ENCODE measurements around the gene CD300H.
"Not testable (repeated sequence)": the region's sequence is repeated elsewhere in the genome, so short reads cannot be mapped to it uniquely, and the experiment has no call there.

The CD300H gene

DNA sequence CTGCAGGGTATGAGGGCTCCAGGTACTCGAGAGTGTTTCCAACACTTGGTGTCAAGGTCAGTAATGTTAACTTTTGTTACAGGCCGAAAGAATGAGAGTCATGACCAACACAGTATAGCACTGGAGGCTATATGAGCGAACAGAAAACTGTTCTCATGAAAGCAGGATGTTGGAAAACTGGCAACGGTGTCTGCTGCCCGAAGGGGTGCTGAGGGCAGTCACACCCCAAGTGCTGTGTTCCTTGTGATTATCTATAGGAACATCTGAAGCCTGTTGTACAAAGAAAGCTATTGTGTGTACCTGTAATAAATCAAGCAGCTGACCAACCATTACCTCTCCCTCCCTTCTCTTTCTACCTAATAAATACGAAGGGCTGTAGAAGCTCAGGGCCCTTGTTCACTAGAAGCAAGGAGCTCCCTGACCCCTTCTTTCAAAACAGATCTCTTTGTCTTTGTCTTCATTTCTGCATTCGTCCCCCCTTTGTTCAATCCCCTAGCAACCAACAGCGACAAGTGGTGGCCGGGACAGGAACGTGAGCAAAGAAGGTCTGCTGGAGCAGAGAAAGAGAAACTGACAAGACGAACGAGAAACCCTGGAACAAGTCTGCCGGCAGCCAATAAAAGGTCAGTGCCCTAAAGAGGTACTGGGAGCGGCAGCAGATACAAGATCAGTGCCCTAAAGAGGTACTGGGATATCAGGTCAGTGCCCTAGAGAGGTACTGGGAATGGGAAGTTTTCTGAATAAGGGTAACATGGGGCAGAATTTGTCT lies 17.2 kb upstream of the CD300H start:
- no peak for DNase-seq

DNA sequence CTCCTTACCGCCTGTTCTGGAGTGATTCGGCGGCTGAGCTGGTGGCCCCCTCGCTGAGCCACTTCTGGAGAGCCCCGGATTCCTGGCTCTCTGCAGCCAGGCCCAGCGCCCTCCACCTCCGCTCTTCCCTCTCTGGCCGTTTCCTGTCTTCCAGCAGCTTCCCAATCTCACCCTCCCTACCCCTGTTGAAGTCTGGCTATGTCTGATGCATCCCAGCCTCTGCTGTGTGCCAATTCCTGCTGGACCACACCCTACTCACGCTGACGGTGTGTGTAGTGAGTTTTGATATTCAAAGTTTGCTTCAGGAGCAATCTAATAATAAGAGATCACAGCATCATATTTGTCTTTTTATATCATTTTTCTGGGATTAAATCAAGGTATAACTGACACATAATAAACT lies 15.3 kb upstream of the CD300H start:
- no peak for DNase-seq

DNA sequence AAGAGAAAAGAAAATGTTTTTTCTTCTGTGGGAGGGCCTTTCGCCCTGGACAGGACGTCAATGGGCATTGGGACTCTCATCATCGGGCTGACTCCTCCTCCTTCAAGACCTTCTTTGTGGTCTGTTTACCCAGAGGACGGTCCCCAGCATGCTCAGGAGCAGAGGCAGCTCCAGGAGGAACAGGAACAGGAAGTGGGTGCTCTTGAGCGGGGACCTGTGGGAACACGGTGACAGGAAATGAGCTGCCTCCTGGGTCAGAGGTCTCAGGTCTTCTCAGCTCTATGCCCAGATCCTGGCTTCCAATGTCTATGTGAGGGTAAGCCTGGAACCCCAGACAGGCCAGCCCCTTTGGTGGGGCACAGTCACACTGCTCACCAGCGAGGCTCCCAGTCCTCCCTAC lies 12.6 kb upstream of the CD300H start:
- DNase-seq = no peak

DNA sequence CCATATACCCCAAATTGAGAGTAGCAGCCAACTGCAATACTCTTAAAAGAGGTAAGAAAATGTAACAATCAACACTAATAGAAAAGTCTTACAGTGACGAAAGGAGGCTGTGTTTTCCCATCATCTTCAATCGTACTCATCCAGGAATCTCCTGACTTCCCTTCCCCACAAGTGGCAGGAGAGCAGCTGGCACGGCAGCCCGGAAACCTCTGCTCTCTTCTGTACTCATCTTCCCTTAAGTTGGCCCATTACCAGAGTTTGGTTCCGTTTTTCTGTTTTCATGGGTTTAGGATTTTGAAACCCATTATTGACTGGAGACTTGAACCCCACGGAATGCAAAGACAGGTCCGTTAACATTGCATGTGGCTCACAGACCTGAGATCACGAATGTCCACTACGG lies 11.7 kb upstream of the CD300H start:
- DNase-seq = no peak

DNA sequence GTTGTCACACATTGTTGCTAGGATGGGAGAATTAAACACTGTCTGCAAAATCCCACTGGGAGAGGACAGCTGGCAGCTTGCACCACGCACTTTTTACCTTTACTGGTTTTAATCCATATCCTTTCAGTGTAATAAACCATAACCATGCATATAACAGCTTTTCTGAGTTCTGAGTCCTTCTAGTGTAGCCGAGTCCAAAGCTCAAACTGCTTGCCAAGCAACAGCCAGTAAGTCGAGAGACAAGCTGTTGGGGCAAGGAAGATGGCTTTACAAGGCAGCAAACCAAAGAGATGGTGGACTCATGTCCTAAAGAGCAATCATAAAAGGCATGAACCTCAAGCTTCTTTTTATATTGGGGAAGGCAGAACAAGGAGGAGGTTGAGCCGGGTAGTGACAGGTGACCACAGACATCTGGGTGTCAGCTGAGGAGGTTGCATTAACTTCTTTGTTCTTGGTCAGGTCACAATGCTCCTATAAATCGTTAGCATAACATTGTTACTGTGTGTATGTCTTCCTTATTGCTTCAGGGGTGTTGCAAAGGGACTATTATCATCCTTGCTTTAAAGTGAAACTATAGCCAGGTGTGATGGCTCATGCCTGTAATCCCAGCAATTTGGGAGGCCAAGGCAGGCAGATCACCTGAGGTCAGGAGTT lies 7.3 kb upstream of the CD300H start:
- no peak for DNase-seq

DNA sequence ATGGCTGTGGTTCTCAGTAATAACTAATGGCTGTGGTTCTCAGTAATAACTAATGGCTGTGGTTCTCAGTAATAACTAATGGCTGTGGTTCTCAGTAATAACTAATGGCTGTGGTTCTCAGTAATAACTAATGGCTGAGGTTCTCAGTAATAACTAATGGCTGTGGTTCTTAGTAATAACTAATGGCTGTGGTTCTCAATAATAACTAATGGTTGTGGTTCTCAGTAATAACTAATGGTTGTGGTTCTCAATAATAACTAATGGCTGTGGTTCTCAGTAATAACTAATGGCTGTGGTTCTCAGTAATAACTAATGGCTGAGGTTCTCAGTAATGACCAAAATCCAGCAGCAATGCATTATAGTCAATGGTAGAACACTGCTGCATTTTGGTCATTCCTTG lies 6.3 kb upstream of the CD300H start:
- DNase-seq = not testable (repeated sequence)

DNA sequence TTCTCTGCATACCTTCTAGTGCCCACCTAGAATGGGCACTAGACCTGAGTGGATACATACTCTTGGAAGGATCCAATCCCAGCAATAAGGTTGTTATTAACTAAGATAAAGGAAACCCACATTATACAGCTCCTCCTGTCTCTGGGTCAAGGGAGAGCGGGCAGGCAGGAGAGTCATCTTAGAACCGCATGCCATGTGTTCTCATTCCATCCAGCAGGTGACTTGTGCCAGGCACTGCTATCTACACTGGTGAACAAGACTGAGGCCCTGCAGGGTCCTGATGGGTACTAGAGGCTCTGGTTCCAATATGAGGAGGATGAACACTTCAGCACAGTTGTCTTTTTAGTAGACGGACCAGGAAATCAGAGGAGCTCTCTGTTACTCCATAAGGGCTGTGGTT lies 5.9 kb upstream of the CD300H start:
- no peak for DNase-seq

DNA sequence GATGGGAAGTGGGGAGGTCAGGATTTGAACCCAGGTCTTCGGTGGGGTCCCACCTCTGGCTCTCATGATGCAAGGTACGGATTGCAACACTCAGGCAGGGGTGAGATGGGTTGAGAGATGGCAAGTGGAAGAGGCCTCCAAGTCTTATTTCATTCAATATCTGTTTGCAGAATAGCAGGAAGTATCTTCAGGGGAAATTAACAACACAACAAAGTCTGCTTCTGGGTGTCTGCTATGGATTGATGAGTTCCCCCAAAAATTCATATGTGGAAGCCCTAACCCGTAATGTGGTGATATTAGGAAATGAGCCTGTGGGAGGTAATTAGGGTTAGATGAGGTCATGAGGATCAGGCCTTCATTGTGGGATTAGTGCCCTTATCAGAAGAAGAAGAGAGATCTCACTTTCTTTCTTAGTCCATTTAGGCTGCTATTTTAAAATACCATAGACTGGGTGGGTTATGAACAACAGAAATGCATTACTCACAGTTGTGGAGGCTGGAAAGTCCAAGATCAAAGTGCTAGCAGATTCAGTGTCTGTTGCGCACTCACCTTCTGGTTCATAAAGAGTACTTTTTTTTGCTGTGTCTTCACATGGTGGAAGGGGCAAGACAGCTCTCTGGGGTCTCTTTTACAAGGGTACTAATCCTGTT lies 4.4 kb upstream of the CD300H start:
- no peak for DNase-seq

DNA sequence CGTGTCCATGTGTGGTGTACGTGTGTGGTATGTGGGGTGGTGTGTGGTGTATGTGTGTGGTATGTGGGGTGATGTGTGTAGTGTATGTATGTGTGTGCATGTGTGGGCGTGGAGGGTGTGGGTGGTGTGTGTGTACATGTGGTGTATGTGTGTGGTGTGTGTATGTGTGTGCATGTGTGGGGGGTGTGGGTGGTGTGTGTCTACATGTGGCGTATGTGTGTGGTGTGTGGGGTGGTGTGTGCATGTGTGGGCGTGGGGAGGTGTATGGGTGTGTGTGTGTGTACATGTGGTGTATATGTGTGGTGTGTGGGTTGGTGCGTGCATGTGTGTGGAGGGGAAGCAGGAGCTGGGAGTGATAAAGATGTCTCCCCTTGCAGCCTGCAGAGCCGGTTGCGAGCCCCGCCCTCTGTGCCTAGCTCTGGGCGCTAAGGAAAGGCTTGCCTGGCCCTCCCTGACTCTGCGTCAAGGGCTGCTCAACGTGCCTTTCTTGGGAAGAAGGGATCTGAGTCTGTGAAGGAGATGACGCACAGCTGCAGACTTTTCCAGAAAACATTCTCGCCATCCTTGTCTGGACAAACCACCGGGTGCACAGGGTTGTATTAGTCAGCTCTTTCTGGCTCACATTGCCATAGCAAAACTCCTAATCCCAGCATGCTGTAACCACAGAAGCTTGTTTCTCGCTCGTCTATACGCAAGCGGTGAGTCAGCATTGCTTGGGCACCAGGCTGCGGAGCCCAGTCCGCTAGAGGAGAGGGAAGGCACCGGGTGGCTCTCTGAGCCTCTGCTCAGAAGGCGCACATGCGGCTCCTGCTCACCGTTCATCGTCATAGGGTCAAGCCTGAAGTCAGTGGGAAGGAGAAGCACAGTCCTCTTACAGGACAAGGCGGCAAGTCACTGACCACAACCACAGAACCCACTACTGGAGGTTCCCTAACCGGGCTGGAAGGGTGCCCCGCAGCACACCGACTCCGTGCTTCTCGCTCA lies 2.0 kb upstream of the CD300H start:
- DNase-seq = peak; percentile 75

DNA sequence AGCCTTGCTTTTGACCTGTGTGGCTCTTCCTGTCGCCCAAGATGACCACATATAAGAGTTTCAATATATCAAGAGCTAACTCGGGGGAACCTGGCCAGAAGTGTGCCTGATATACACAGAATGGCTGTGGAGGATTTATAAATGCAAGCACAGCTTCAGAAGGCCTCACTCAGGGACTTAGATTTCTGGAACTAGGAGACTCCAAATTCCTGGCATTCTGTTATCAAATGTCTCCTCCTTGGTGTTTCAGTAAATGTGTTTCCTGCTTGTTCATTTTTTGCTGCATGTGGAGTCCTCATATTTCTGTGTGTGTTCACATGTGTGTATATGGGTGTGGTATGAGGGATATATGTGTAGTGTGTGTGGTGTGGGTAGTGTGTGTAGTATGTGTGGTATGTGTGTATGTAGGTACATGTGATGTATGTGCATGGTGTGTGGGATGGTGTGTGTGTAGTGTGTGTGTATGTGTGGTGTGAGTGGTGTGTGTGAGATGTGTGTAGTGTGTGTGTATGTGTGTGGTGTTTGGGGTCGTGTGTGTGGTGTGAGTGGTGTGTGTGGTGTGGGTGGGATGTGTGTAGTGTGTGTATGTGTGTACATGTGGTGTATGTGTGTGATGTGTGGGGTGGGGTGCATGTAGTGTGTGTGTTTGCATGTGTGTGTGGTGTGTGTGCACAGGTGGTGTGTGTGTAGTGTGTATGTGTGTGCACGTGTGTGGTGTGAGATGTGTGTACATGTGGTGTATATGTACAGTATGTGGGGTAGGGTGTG lies 981 bp upstream of the CD300H start:
- DNase-seq = no peak

DNA sequence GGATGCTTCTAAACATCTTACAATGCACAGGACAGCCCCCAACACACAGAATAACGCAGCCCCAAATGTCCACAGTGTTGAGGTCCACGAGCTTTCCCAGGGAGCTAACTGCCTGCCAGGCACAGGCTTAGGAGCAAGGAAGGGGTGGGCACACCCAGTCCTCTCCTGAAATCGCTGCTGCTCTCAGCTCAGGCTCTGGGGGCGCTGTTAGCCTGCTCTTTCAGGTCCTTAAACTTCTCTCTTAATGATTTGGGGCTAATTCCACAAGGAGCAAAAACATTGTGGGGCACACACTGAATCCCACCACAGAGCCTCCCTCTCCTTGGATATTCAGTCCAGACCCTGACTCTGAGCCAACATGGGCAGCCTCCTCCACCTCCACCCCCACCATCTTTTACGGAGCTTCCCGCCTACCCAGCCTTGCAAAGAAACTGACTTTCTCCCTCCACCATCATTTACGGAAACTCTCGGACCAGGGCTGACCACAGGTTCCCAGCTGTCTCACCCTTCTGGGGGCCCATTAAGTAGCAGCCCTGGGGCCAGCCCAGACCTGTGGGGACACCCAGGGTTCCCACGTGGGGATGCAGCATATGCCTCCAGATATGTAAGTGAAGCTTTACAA lies 1.1 kb downstream of the CD300H start:
- peak; percentile 57 for DNase-seq

DNA sequence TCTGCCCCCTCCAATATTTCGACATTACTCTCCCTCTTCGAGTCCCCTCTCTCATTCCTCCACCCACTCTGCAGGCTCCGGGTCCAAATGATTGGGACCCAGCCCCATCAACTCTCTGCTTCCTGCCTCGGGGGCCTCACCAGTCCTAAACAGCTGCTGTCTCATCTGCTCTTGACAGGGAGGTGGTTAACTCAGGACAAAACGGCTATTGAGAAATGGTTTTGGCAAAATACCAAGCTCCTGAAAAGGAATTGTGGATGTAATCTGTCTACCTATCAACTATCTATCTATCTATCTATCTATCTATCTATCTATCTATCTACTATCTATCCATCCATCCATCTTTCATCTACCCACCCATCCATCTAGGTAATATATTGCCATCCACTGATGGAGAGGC lies 2.2 kb downstream of the CD300H start:
- no peak for DNase-seq

DNA sequence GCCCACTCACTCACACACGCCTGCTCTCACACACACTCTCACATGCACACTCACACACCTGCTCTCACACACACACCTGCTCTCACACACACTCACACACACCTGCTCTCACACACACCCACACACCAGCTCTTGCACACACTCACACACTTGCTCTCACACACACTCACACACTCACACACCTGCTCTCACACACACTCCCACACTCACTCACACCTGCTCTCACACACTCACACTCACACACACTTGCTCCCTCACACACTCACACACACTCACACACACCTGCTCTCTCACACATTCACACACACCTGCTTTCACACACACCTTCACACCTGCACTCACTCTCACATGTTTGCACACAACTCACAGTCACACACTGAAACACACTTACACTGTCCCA lies 4.0 kb downstream of the CD300H start:
- DNase-seq = no peak

DNA sequence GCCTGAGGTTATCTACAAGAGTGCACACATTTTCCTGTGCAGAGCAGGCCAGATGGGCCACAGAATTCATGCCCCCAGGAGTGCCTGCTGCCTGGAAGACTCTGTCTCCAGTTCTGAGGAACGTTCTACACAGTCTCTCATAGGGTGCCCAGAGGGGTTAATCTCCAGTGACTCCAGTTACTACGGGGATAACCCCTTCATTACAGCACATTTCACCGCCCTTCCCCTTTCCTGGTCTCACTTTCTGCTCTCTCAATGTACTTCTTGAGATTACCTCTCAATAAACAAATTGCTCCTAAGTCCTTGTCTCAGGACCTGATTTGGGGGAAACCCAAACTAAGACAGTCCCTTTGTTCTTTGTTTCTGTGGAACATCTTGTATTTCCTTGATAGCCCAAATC lies 5.7 kb downstream of the CD300H start:
- no peak for DNase-seq

DNA sequence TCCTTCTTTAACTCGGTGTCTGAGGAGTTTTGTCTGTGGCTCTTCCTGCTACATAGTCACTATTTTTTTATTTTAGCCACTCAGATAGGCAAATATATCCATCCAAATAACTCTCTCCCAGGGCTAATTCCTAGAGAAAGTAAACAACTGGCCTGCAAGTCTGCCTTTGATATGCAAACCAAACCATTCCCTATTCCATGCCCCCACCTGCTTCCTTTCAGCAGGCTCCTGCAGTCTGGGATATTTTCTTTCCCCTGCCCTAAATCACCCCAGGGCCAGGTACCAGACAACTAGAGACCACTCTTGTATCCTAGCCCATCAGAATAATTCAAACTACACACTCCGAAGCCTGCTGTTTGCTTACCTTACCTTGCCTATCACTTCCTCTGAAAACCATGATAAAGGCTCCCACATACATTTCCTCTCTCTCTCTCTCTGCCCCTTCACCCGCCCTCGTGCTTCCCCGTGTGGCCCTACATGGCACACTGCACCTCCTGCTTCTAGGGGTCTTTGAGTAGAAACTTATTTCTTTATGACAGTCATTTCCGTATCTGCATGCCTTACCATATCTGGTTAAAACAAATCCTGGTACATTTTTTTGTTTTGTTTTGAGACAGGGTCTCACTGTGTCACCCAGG lies 8.3 kb downstream of the CD300H start:
- DNase-seq = no peak

DNA sequence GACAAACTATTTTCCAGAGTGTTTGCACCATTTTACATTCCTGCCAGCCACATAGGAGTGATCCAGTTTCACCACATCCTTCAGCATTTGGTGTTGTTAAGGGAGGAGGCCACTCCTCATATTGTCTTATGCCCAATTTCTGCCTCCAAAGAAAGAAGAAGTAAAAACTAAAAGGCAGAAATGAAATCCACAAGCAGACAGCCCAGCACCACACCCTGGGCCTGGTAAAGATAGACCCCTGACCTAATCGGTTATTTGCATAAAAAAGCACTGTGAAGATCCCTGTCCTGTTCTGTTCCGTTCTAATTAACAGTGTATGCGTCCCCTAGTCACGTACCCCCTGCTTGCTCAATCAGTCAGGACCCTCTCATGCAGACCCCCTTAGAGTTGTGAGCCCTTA lies 8.9 kb downstream of the CD300H start:
- DNase-seq = not testable (repeated sequence)

DNA sequence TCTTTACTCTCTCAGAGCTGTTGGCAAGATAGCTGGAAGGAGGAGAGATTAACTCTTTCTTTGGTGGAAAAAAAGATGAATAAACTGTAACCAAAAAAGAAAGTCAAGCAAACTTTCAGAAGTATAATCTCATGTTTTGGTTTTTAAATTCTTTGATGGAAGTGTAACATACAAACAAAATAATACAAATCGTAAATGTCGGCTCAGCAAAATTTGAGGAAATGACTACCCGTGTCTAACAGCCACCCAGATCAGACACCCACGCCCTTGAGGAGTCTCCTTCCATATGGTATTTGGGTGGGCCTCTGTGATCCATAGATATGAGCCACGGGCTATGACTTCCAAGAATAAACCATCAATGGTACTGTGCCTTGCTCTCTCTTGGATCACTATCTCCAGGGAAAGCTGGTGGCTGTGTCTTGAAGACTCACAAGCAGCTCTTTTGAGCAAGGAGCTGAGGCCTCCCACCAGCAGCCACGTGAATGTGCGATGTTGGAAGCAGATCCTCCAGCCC lies 11.8 kb downstream of the CD300H start:
- DNase-seq = no peak

DNA sequence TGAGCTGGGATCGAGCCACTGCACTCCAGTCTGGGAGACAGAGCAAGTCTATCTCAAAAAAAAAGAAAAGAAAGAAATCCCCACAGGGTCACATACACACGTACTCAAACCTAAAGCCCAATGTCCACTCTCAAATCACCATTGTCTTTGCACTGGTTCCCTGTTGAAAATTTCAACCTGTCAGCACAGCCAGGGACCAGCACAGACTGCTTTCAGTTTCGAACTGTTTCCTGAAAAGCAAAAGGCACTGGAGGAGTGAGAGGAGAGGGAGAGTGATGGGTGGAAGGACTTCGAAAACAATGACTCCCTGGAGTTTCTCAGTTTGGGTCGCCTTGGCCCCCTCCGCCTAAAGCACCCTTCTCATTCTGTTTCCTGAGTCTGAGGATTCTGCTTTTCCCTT lies 12.4 kb downstream of the CD300H start:
- no peak for DNase-seq

DNA sequence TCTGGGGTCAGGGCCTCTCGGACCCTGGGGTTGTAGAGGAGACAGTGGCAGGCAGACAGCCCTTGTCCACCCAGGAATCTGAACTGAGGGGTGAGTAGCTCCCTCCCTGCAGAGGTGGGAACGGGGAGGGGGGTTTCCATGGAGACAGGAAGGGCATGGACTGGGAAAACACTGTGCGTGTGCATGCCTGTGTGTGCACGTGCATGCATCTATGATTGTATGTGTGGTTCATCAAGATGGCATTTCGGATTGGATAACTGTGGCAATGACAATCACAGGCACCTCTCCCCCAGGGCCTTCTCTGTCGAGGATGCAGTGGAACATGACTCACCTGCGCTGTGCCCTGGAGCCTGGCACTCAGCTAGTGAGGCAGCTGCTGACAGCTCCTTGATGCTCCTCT lies 15.3 kb downstream of the CD300H start:
- DNase-seq = no peak

DNA sequence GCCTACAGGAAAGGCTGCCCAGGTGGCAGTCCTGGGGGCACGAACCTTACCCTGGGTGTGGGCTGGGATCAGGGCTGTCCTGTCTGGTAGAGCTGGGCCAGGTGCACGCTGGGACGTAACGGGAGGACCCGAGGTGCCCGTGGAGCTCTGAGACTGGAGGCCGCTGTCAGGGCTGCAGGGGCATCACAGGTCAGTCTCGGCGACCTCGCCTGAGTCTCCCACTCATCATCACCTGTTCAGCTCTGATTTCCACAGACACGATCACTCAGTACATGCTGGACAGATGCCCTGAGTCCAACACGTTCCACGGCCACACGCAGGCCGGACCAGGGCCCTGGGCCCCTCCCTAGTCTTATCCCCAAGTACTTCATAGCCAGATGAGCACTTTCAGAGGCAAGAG lies 16.7 kb downstream of the CD300H start:
- DNase-seq = no peak

DNA sequence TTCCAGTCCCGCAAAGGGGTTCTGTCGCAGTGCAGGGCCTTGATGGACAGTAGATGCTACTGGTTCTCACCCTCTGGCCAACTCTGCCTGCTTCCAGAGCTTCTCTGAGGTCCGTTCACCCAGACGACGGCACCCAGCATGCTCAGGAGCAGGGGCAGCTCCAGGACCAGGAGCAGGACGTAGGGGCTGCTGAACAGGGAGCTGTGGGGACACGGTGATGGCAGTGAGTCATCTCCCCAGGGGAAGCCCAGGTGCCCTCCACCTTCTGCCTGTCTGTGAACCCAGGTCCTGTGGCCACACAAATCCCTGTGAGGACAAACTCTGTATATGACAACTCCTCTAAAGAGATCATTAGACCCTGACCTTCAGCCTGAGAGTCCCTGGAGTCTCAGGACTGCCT lies 18.0 kb downstream of the CD300H start:
- no peak for DNase-seq

All from OCI-M1 (cell line).